Activated CD8-positive, alpha-beta memory T cell treated with anti-CD3 and anti-CD28 coated beads for 1 hour (primary cell): ENCODE measurements around the gene TBX2.
"Not testable (repeated sequence)": the region's sequence is repeated elsewhere in the genome, so short reads cannot be mapped to it uniquely, and the experiment has no call there.

Source experiments
- DNase-seq, 2 donors: peaks; one replicate each; pipeline ENCODE4 v3.0.0-alpha.2; 2020; ENCODE audit warnings: low read depth in 1 of 2; ENCODE audit errors: extremely low read depth in 1 of 2

The TBX2 gene

GRCh38 chr17:61426482-61427304 lies 27.1 kb downstream of the TBX2 start:
- DNase-seq, result no peak

DNA sequence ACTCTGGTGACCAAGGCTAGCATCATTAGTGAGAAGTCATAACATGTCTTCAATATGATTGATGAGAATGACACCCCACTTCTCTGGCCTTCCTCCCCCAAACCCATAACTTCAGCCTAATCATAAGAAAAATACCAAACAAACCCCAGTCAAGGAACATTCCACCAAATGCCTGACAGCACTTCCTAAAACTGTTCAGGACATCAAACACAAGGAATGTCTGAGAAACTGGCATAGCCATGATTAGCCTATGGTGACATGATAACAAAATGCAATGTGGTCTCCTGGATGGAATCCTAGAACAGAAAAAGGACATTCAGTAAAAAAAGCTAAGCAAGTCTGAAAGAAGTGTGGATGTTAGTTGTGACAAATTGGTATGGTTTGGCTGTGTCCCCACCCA lies 27.9 kb downstream of the TBX2 start:
- no peak for DNase-seq

- no peak for DNase-seq
Observed at GRCh38 chr17:61429274-61429673, 29.6 kb downstream of the TBX2 start.

- DNase-seq, result not testable (repeated sequence)
Observed at GRCh38 chr17:61429831-61430230, 30.2 kb downstream of the TBX2 start.

- DNase-seq, result no peak
Observed at GRCh38 chr17:61431594-61432311, 32.1 kb downstream of the TBX2 start.

DNA sequence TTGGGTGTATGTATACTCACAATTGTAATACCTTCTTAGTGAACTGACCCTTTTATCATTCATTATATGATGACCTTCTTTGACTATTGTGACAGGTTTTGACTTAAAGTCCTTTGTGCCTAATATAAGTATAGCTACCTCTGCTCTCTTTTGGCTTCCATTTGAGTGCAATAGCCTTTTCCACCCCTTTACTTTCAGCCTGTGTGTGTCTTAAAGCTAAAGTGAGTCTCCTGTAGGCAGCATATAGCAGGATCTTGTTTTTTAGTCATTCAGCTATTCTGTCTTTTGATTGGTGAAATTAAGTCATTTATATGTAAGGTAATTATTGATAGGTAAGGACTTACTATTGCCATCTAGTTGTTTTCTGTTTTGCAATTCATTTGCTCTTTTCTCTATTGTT lies 36.6 kb downstream of the TBX2 start:
- DNase-seq, result no peak

DNA sequence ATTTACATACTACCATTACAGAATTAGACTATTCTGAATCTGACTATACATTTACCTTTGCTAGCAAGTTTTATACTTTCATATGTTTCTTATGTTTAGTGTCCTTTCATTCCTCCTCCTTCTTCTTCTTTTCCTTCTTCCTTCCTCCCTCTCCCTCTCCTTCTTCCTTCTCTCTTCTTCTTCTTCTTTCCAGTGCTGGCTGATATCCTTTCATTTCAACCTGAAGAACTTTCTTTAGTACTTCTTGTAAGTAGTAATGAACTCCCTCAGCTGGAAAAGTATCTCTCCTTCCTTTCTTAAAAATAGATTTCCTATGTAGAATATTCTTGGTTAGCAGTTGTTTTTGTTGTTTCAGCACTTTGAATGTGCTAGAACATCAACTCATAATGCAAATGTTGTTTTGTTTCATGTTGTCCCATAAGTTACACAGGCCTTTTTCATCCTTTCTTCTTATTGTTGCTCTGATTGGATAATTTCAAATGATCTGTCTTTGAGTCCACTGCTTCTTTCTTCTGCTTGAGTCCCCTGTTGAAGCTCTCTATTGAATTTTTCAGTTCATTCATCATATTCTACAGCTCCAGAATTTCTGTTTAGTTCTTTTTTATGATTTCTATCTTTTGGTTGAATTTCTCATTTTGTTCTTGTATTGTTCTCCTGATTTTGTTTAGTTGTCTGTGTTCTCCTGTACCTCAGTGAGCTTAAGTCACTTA lies 37.5 kb downstream of the TBX2 start:
- DNase-seq, result no peak

DNA sequence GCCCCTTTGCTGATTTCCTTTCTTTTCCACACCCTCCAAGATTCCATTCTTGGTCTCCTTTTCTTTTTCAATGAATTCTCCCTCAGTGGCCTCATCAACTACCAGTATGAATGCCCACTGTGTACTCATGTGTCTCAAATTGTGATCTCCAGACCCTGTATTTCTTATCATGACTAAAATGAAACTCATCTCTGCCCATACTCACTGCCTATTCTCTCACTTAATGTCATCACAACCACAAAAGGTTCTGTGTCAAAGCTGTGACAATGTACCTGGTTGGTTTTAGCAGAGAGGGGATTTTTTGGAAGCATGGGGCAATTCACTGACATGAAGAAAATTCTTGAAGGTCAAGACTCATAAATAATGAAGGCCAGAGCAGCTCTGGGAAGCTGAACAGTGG lies 41.1 kb downstream of the TBX2 start:
- no peak for DNase-seq

DNA sequence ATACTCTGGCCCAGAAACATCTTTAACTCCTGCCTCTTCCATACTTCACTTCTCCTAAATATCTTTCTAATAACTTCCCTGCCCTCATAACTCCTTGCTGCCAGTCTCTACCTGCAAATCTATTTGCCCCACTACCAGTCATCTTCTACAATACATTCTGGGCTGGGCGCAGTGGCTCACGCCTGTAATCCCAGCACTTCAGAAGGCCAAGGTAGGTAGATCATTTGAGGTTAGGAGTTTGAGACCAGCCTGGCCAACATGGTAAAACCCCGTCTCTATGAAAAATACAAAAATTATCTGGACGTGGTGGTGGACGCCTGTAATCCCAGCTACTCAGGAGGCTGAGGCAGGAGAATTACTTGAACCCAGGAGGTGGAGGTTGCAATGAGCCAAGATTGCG lies 41.9 kb downstream of the TBX2 start:
- DNase-seq, result not testable (repeated sequence)

DNA sequence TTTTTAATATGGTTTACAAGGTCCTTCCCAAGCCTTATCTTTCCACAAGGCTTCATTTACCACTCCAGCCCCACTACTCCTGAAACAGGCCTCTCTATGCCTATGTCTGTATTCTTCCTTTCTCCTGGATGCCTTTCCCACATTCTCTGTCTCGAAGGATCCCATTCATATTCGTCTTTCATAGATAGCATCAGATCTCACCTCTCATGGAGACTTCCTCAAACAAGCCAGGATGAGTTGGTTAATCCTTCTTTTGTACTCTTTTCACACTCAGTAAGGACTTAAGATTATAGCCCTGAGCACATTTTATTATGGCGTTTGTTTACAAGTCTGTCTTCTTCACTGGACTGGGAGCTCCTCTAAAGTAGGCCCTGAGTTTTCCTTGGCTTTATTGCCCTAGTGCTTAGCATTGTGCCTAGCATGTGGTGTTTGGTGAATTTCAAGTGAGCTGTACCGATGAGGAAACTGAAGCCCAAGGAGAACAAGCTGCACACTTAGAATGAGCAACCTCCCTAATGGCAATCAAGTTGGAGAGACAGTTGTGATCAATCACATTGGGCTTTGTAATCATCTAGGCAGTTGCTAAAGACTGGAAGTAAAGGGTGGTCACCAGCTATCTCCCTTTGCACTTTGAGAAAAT lies 42.6 kb downstream of the TBX2 start:
- DNase-seq, result no peak

DNA sequence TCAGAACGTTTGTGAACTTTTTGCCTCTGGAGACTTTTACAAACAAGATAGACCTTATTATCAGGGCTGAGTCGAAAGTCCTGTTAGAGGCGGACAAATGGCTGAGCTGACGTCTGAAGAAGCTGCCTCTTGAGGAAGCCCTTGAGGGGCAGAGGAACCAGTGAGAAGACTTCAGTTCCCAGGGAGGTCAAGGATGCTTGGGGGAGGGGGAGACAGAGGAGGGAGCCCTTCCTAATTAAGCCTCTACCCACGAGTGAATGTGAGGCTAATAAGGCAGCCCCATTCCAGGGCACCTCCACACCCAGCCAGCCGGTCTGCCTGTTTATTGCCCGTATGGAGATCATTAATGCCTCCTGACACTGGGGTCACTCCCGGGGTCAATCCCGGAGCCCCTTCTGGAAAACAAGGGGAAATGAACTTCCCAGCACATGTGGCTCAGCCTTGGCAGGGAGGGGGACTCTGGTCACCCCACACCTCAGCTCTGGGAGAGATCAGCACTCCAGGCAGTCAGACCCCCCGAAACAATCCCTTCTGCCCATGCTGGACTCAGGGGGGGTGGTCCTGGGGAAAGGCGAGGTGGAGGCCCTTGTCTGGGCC lies 43.3 kb downstream of the TBX2 start:
- DNase-seq, result no peak

DNA sequence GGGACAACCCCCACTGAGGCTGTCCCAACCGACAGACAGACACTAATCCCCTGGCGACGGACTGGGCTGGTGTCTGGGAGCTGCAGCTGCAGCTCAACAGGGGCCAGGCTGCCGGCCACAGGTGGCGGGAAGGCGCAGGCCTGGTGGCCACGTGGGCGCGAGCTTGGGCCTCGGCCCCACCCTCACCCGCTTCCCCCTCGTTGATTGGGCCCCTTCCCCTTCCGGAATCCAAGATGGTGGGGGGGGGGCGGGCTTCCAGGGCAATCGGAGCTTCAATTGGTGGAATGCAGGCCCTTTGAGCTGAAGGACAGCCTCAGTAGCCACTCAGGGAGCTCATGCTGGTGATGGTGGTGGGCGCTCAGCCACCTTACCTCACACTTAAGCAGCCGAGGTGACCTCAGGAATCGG lies 43.8 kb downstream of the TBX2 start:
- DNase-seq, result no peak

DNA sequence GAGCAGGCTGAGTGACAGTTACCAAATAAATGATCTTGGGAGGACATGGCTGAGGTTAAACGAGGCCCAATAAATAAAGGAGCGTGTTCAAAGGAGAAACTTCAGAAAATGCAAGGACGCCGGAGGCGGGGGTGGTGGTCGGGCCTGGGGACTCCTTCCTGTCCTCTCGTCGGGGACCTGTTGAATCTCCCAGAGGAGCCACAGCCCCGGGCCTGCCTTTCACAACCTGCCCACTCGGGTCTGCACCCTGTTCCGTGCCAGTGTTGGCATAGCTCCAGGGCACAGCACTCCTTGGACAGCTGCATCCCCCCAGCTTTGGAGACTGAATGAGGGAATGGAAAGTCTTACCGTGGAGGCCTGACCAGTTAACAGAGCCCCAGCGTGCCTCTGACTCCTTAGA lies 44.4 kb downstream of the TBX2 start:
- DNase-seq, result no peak

GRCh38 chr17:61444831-61445230 lies 45.2 kb downstream of the TBX2 start:
- DNase-seq, result no peak

- DNase-seq, result no peak
Observed at GRCh38 chr17:61447358-61447757, 47.7 kb downstream of the TBX2 start.

DNA sequence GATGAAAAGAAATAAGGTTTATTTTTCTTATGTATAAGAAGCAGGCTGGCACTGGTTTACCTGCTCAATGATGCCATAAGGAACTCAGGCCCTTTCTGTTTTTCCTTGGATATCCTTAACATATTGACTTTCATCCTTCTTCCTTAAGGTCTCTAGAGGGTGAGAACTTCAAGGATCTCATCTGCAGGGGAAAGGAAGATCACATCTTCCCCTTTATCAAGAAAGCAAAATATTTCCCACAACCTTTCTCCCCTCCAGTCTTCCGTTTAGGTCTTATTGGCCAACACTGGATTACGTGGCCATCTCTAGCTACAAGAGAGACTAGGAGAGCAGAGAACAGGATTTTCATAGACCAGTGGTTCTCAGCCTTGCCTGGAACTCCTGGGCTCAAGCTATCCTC lies 48.4 kb downstream of the TBX2 start:
- DNase-seq, result no peak

GRCh38 chr17:61449140-61449539 lies 49.5 kb downstream of the TBX2 start:
- DNase-seq, result not testable (repeated sequence)

DNA sequence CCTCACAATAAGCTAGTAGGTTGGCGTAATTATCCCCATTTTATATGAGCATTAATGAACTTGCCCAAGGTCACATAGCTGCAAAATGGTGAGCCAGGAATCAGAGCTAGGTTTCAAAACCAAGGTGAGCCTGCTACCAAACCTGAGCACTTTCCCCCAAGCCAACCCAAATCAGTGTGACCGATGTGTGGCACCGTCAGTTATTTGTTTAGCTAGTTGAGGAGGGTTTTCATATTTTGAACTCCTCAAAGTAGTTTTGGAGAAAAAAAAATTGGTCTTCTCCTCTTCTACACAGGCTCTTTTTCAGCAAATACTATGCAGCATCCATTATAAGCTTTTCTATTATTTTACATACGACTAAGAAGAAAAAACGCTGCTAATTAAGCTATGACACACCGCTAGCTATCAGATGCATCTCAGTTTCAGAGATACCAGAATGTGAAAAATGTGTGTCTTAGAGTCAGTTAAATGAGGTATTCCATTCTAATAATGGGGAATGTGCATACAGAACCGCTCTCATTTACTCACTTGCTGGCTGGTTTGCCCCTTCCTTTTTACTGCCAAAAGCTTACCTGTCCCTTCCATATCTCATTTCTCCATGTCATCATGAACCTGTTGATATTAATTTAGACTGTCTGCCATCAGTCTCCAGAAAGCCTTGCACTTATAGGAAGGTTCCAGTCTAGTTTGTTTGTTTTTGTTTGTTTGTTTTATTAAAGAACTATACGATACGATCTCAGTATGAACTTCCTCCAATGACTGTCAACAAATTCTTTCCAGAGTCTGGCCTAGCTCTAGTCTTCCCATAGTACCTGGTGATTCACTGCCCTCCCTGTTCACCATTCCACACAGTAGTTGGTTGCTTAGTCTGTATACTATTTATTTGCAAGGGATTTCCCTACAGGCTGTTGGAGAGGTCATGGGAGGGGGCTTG lies 50.3 kb downstream of the TBX2 start:
- no peak for DNase-seq

- DNase-seq, result no peak
Observed at GRCh38 chr17:61450641-61451537, 51.2 kb downstream of the TBX2 start.
